ENCODE data around the gene KCNIP4.

DNA sequence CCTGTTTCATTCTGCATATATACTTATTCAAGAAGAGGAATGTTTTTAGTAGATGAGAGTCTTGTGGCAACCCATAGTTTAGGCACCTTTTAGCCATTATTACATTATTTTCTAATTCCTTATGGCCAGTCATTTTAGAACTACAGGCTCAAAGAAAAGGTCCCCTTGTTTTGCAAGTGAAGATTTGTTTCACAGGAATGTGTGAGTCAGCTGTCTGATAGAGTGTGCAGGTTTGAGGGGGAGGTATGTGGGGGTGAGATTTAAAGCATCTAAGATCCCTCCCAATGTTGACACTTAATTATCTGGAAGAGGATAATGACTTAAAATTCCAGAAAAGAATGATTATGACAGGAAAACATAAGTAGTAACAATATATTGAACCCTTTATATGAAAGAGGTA is 495.6 kb downstream of the KCNIP4 start:
- TF ChIP-seq GTF2F1 (IDR thresholded peaks at IDR 0.05; ENCODE audit: low read depth, low read length) (no peak), WHSC1 (IDR thresholded peaks at IDR 0.05; ENCODE audit: low read length) (no peak), JUND (IDR thresholded peaks at IDR 0.05; ENCODE audit: borderline replicate concordance, low read depth, low read length) (no peak), JUND (tag; IDR thresholded peaks at IDR 0.05; ENCODE audit: borderline replicate concordance, low read depth, low read length) (no peak), C11orf30 (IDR thresholded peaks at IDR 0.05; ENCODE audit: low read depth) (no peak), RAD21 (CRISPR knock-in tag; conservative IDR thresholded peaks at IDR 0.05 in 1 of 2, IDR thresholded peaks at IDR 0.05 in 1 of 2) (no peak), CEBPG (CRISPR knock-in tag; IDR thresholded peaks at IDR 0.05) (no peak), CEBPG (tag; conservative IDR thresholded peaks at IDR 0.05 in 1 of 2, IDR thresholded peaks at IDR 0.05 in 1 of 2) (no peak), MAFF (IDR thresholded peaks at IDR 0.05; ENCODE audit: low read length) (no peak)
- TF ChIP-seq, protein P1, sequence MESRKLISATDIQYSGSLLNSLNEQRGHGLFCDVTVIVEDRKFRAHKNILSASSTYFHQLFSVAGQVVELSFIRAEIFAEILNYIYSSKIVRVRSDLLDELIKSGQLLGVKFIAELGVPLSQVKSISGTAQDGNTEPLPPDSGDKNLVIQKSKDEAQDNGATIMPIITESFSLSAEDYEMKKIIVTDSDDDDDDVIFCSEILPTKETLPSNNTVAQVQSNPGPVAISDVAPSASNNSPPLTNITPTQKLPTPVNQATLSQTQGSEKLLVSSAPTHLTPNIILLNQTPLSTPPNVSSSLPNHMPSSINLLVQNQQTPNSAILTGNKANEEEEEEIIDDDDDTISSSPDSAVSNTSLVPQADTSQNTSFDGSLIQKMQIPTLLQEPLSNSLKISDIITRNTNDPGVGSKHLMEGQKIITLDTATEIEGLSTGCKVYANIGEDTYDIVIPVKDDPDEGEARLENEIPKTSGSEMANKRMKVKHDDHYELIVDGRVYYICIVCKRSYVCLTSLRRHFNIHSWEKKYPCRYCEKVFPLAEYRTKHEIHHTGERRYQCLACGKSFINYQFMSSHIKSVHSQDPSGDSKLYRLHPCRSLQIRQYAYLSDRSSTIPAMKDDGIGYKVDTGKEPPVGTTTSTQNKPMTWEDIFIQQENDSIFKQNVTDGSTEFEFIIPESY (CRISPR knock-in tag; IDR thresholded peaks at IDR 0.05) = no peak
- TF ChIP-seq, protein P2, sequence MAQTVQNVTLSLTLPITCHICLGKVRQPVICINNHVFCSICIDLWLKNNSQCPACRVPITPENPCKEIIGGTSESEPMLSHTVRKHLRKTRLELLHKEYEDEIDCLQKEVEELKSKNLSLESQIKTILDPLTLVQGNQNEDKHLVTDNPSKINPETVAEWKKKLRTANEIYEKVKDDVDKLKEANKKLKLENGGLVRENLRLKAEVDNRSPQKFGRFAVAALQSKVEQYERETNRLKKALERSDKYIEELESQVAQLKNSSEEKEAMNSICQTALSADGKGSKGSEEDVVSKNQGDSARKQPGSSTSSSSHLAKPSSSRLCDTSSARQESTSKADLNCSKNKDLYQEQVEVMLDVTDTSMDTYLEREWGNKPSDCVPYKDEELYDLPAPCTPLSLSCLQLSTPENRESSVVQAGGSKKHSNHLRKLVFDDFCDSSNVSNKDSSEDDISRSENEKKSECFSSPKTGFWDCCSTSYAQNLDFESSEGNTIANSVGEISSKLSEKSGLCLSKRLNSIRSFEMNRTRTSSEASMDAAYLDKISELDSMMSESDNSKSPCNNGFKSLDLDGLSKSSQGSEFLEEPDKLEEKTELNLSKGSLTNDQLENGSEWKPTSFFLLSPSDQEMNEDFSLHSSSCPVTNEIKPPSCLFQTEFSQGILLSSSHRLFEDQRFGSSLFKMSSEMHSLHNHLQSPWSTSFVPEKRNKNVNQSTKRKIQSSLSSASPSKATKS (CRISPR knock-in tag; IDR thresholded peaks at IDR 0.05) = no peak
